Vagina (tissue), 2 donors: ENCODE results near the gene ANKS1B. TPM values are rescaled to one million over a fixed set of nuclear protein-coding genes. Genes with fewer than 3 reads are reported as not detected.

ENCODE experiments used
- DNase-seq, 2 donors: peaks; one replicate each; pipeline ENCODE4 v3.0.0-alpha.2; 2017; ENCODE audit errors: extremely low spot score in 2 of 2
- H3K27ac ChIP-seq: fragments of 200-600 bp; sonication (generic); one replicate; pipeline ENCODE4 v1.5.1; 2019
- H3K27me3 ChIP-seq: fragments of 200-600 bp; sonication (generic); one replicate; pipeline ENCODE4 v1.5.1; 2019
- H3K36me3 ChIP-seq, 2 donors: fragments of 200-600 bp; sonication (generic); one replicate each; pipeline ENCODE4 v1.5.1; 2017 to 2019
- H3K4me1 ChIP-seq: fragments of 200-600 bp; sonication (generic); one replicate; pipeline ENCODE4 v1.5.1; 2019
- H3K4me3 ChIP-seq, 2 donors: fragments of 200-600 bp; sonication (generic); 1 replicate in 1 of 2; 2 replicates in 1 of 2; pipeline ENCODE4 v1.5.1; 2016 to 2019
- H3K9me3 ChIP-seq: fragments of 200-600 bp; sonication (generic); one replicate; pipeline ENCODE4 v1.5.1; 2019
- CTCF ChIP-seq, 3 experiments: fragments of 450-650 bp in 2 of 3; fragments of 200-600 bp in 1 of 3; sonication (generic) in 1 of 3; IDR thresholded peaks; one replicate each; pipeline ENCODE4 v1.5.1; 2017 to 2019; ENCODE audit warnings: antibody characterized with exemption in 3 of 3, mild to moderate bottlenecking in 2 of 3, moderate library complexity in 2 of 3
- POLR2A ChIP-seq, 2 donors: fragments of 450-650 bp; IDR thresholded peaks; one replicate each; pipeline ENCODE4 v1.6.1; 2017; ENCODE audit warnings: antibody characterized with exemption in 2 of 2, mild to moderate bottlenecking in 2 of 2, moderate library complexity in 2 of 2
- POLR2AphosphoS5 ChIP-seq, 2 donors: sonication (generic); formaldehyde crosslinking; IDR thresholded peaks; one replicate each; pipeline ENCODE4 v1.9.0; 2017; ENCODE audit warnings: antibody characterized with exemption in 2 of 2, mild to moderate bottlenecking in 2 of 2, low read depth in 1 of 2; ENCODE audit not compliant: insufficient read depth in 1 of 2
- intact Hi-C: fragments of 100-400 bp; cut with DNase I; formaldehyde crosslinking; loops from one replicate; pipeline ENCODE4 v1.15.1; 2023
- total RNA-seq: library from RNA; depleted of rRNA; stranded (reverse); fragments of >200 nt; gene quantifications from one replicate; pipeline ENCODE4 v1.2.3, GENCODE V29; 2016

The ANKS1B gene
- total RNA-seq, 1 donor from 2014 or later, result 11.5 TPM

GRCh38 chr12:99765469-99766114 is 219.1 kb downstream of the ANKS1B start:
- H3K27me3 ChIP-seq, result no peaks in the 10 kb centered on the region
- H3K9me3 ChIP-seq, result no peaks in the 10 kb centered on the region
- no peaks in the 10 kb centered on the region for H3K4me1 ChIP-seq
- H3K36me3 ChIP-seq, result no peaks in the 10 kb centered on the region
- no peak overlapping the region for H3K27ac ChIP-seq
- no peak for DNase-seq
- intact Hi-C loops, result no loop called here
- no peak for TF ChIP-seq POLR2A (IDR thresholded peaks at IDR 0.05)
- TF ChIP-seq POLR2AphosphoS5 (IDR thresholded peaks at IDR 0.05; ENCODE audit: insufficient read depth in 1 of 2, low read depth in 1 of 2), result no peak
- TF ChIP-seq CTCF (IDR thresholded peaks at IDR 0.05), result no peak
- H3K4me3 ChIP-seq, result no peak overlapping the region

- no peaks in the 10 kb centered on the region for H3K9me3 ChIP-seq
- no peak for DNase-seq
- H3K27ac ChIP-seq, result no peak overlapping the region
- H3K36me3 ChIP-seq, result no peaks in the 10 kb centered on the region
- intact Hi-C loops, result loop anchor here (10.0 kb wide), 1 partner anchor 715 kb away; no protein-coding TSS in a partner anchor
- no peak overlapping the region for H3K4me3 ChIP-seq
- H3K27me3 ChIP-seq, result no peaks in the 10 kb centered on the region
- no peaks in the 10 kb centered on the region for H3K4me1 ChIP-seq
- no peak for TF ChIP-seq POLR2A (IDR thresholded peaks at IDR 0.05)
- no peak for TF ChIP-seq POLR2AphosphoS5 (IDR thresholded peaks at IDR 0.05; ENCODE audit: insufficient read depth in 1 of 2, low read depth in 1 of 2)
- no peak for TF ChIP-seq CTCF (IDR thresholded peaks at IDR 0.05)
Measured at GRCh38 chr12:99759444-99759843, 225.3 kb downstream of the ANKS1B start.

- Histone ChIP-seq H3K4me3 (no peak overlapping the region), H3K27me3 (no peaks in the 10 kb centered on the region), H3K27ac (no peak overlapping the region), H3K36me3 (no peaks in the 10 kb centered on the region), H3K9me3 (no peaks in the 10 kb centered on the region), H3K4me1 (no peaks in the 10 kb centered on the region)
- TF ChIP-seq CTCF (IDR thresholded peaks at IDR 0.05) (no peak), POLR2AphosphoS5 (IDR thresholded peaks at IDR 0.05; ENCODE audit: insufficient read depth in 1 of 2, low read depth in 1 of 2) (no peak), POLR2A (IDR thresholded peaks at IDR 0.05) (no peak)
- no peak for DNase-seq
- intact Hi-C loops, result loop anchor here (10.0 kb wide), 1 partner anchor 714 kb away; no protein-coding TSS in a partner anchor
Measured at GRCh38 chr12:99758997-99759396, 225.7 kb downstream of the ANKS1B start.

- TF ChIP-seq POLR2AphosphoS5 (IDR thresholded peaks at IDR 0.05; ENCODE audit: insufficient read depth in 1 of 2, low read depth in 1 of 2) (no peak), CTCF (IDR thresholded peaks at IDR 0.05) (no peak), POLR2A (IDR thresholded peaks at IDR 0.05) (no peak)
- no peak for DNase-seq
- H3K4me3 ChIP-seq, result no peak overlapping the region
- intact Hi-C loops, result loop anchor here (10.0 kb wide), 1 partner anchor 708 kb away; no protein-coding TSS in a partner anchor
- no peaks in the 10 kb centered on the region for H3K4me1 ChIP-seq
- H3K36me3 ChIP-seq, result no peaks in the 10 kb centered on the region
- no peak overlapping the region for H3K27ac ChIP-seq
- H3K27me3 ChIP-seq, result no peaks in the 10 kb centered on the region
- H3K9me3 ChIP-seq, result no peaks in the 10 kb centered on the region
Measured at GRCh38 chr12:99752740-99753139, 232.0 kb downstream of the ANKS1B start.

- DNase-seq, result no peak
- Histone ChIP-seq H3K4me1 (no peaks in the 10 kb centered on the region), H3K27me3 (no peaks in the 10 kb centered on the region), H3K27ac (no peak overlapping the region), H3K9me3 (no peaks in the 10 kb centered on the region), H3K36me3 (no peaks in the 10 kb centered on the region), H3K4me3 (no peak overlapping the region)
- TF ChIP-seq POLR2A (IDR thresholded peaks at IDR 0.05) (no peak), CTCF (IDR thresholded peaks at IDR 0.05) (no peak), POLR2AphosphoS5 (IDR thresholded peaks at IDR 0.05; ENCODE audit: insufficient read depth in 1 of 2, low read depth in 1 of 2) (no peak)
- intact Hi-C loops, result no loop called here
Measured at GRCh38 chr12:99746538-99746937, 238.2 kb downstream of the ANKS1B start.
